Dermis microvascular lymphatic vessel endothelial cell (primary cell): ENCODE measurements around the gene MYO5B. TPM values are rescaled to one million over a fixed set of nuclear protein-coding genes. Genes with fewer than 3 reads are reported as not detected.
A peak's percentile ranks its signal among the peaks of the same experiment; 100 is the strongest.
"Not testable (repeated sequence)": the region's sequence is repeated elsewhere in the genome, so short reads cannot be mapped to it uniquely, and the experiment has no call there.

ENCODE experiments used
- DNase-seq, 2 donors: peaks; one replicate each; pipeline versions ENCODE4 v3.0.0 to v3.0.0-alpha.2; 2010; ENCODE audit warnings: low read depth in 2 of 2
- total RNA-seq: library from RNA; depleted of rRNA; stranded (reverse); fragments of >200 nt; gene quantifications from 2 replicates; pipeline ENCODE4 v1.2.1, GENCODE V29; 2014

Gene MYO5B
- total RNA-seq, 1 donor from 2014 or later: 0.51 TPM

GRCh38 chr18:49838381-49838780 lies 356.6 kb downstream of the MYO5B start:
- no peak for DNase-seq

- no peak for DNase-seq
Observed at GRCh38 chr18:49837889-49838288, 357.1 kb downstream of the MYO5B start.

GRCh38 chr18:49837316-49837835 lies 357.6 kb downstream of the MYO5B start:
- not testable (repeated sequence) for DNase-seq

GRCh38 chr18:49835405-49835804 lies 359.5 kb downstream of the MYO5B start:
- DNase-seq: no peak

GRCh38 chr18:49834258-49834657 lies 360.7 kb downstream of the MYO5B start:
- DNase-seq: no peak

- DNase-seq: no peak
Observed at GRCh38 chr18:49833814-49834213, 361.1 kb downstream of the MYO5B start.

GRCh38 chr18:49832221-49832647 lies 362.7 kb downstream of the MYO5B start:
- no peak for DNase-seq

GRCh38 chr18:49827996-49828395 lies 367.0 kb downstream of the MYO5B start:
- DNase-seq: no peak

GRCh38 chr18:49819823-49820671 lies 374.9 kb downstream of the MYO5B start:
- no peak for DNase-seq

GRCh38 chr18:49819071-49819662 lies 375.8 kb downstream of the MYO5B start:
- DNase-seq: no peak

GRCh38 chr18:49817947-49818346 lies 377.0 kb downstream of the MYO5B start:
- no peak for DNase-seq

GRCh38 chr18:49815927-49816326 lies 379.0 kb downstream of the MYO5B start:
- no peak for DNase-seq

- peak in 1 of 2 donors; percentile 65 for DNase-seq
Observed at GRCh38 chr18:49814147-49814499, 380.8 kb downstream of the MYO5B start.

- peak; percentile 34 to 81 for DNase-seq
Observed at GRCh38 chr18:49813319-49814146, 381.4 kb downstream of the MYO5B start, which contains the start of gene ACAA2. TSS of gene ACAA2 (minus strand) at chr18:49813533. CDS start at chr18:49813484, 49 bp downstream.

GRCh38 chr18:49813069-49813318 lies 382.0 kb downstream of the MYO5B start:
- DNase-seq: peak in 1 of 2 donors; percentile 34

GRCh38 chr18:49812286-49813068 lies 382.5 kb downstream of the MYO5B start:
- DNase-seq: no peak

GRCh38 chr18:49811151-49811938 lies 383.6 kb downstream of the MYO5B start:
- no peak for DNase-seq

GRCh38 chr18:49808553-49809191 lies 386.3 kb downstream of the MYO5B start:
- not testable (repeated sequence) for DNase-seq

GRCh38 chr18:49804096-49804495 lies 390.9 kb downstream of the MYO5B start:
- DNase-seq: no peak

GRCh38 chr18:49802623-49803022 lies 392.3 kb downstream of the MYO5B start:
- no peak for DNase-seq
